Activated CD8-positive, alpha-beta memory T cell treated with anti-CD3 and anti-CD28 coated beads for 24 hours (primary cell): ENCODE results near the gene CILP.
"Not testable (repeated sequence)": the region's sequence is repeated elsewhere in the genome, so short reads cannot be mapped to it uniquely, and the experiment has no call there.

Experiments used
- DNase-seq: peaks from one replicate; pipeline ENCODE4 v3.0.0-alpha.2; 2020

The CILP gene

GRCh38 chr15:65189102-65189740 is 22.1 kb downstream of the CILP start:
- no peak for DNase-seq

- DNase-seq: not testable (repeated sequence)
Observed at GRCh38 chr15:65188472-65188871, 22.8 kb downstream of the CILP start.

DNA sequence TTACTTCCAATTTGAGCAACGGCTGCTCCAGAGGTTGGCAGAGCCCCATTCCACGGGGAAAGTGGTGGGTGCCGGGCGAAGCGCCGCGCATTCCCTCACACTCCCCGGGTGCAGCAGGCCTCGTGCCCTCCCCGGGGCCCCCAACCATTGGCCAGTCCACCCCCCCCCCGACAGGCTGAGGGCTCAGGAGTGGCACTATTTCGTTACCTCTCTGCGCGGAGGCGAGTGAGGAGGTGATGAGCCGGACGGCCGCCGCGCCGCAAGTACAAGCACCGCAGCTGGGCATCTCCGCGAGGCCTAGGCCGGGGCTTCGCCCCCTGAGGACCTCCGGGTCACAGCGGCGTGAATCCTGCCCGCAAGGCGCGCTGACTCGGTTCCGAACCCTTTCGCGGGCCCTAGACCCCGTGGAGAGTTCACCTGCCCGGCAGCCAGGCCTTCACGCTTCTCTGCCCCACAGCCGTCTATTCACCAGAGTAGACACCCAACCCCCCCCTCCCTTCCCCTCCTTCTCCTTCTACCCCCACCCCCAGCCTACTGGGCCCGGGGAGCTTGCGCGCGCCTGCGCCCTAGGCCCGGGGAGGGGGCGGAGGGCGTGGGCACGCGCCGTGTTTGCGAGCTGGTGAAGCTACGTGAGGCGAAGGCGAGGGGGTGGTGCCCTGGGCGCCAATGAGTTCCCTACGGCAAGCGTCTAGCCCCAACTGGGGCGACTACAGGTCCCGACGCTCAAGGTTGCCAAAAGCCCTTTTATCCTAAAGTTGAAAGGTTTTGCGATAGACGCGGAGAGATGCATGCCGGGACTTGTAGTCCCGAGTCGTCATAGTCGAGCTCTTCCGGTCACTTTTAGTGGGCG is 26.2 kb downstream of the CILP start, which contains the start of gene CLPX:
Gene CLPX (minus strand): TSS at position 475 of the 850 bp plus-strand sequence. CDS start 189 bp downstream, at position 286.
- peak; percentile 91 for DNase-seq

GRCh38 chr15:65184305-65184867 is 26.9 kb downstream of the CILP start:
- DNase-seq: peak; percentile 78

- no peak for DNase-seq
Observed at GRCh38 chr15:65183865-65184159, 27.5 kb downstream of the CILP start.

DNA sequence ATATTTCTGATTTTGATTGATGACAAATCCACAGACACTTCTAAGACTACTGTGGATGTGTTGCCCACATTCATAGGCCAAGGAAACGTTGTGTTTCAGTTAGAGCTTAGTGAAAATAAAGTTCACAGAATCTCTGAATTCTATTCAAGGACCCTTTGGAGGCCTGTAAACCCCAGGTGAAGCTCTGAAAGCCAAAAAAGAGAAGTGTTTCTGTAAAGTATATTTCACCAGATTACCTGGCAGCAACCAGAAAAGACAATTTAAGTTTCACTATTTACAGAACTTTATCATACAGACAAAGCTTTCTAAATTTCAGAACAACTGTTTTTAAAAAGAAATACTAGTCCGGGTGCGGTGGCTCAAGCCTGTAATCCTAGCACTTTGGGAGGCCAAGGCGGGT is 28.7 kb downstream of the CILP start:
- no peak for DNase-seq

GRCh38 chr15:65181582-65182353 is 29.5 kb downstream of the CILP start:
- not testable (repeated sequence) for DNase-seq

DNA sequence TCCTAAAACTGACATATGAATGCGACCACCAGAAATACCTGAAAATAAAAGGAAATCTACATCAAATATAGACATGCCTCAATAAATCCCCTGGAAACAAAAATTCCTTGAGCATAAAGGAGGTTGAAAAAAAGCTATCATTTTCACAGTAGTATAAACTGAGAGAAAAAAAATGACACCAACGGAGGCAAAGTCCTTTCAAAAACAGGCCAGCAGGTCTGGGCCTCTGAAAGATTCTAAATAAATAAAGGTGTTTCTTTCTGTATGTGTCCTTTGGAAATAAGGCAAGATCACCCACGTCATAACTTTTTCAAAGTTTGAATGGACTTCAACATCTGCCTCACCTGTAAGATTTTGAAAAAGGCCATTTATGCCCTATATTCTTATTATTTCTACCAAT is 31.1 kb downstream of the CILP start:
- no peak for DNase-seq

- no peak for DNase-seq
Observed at GRCh38 chr15:65177901-65178300, 33.4 kb downstream of the CILP start.

GRCh38 chr15:65176056-65176455 is 35.2 kb downstream of the CILP start:
- no peak for DNase-seq

GRCh38 chr15:65175511-65175910 is 35.8 kb downstream of the CILP start:
- DNase-seq: no peak

DNA sequence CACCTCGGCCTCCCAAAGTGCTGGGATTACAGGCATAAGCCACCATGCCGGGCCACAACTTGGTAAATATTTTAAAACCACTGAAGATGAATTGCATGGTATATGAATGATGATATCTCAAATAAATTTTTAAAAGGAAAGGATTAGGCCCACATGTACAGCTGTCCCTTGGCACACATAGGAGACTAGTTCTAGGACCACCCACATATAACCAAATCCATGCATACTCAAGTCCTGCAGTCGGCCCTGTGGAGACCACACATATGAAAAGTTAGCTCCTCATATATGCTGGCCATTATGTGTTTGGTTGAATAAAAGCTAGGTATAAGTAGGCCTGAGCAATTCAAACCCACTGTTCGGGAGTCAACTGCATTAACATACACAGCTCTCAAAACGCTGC is 36.8 kb downstream of the CILP start:
- no peak for DNase-seq

DNA sequence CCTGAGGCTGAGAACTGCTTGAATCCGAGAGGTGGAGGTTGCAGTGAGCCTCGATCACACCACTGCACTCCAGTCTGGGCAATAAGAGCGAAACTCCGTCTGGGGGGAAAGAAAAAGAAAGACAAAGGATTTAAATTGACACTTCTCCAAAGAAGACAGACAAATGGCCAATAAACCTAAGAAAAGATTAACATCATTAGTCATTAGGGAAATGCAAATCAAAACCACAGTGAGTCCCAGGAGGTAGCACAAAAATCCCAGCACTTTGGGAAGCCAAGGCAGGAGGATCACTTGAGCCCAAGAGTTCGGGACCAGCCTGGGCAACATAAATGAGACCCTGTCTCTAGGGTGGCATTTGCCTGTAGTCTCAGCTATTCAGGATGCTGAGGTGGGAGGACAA is 38.7 kb downstream of the CILP start:
- no peak for DNase-seq

DNA sequence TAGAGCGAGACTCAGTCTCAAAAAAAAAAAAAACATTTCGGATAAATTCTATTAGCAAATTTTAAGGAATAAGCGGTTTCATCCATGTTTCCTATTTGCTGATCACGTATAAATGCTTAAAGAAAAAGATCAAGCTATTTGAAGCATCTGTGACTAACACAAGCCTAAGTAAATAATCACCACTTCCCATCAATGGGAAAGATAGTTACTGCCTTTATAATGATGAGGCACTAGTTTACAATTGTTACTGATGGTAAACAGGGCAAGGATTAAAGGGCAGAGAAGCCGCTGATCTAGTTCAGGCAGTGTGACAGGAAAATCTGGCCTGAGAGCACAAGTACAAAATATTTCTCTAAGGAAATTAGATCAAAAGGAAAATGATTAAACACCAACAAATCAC is 39.8 kb downstream of the CILP start:
- DNase-seq: no peak

DNA sequence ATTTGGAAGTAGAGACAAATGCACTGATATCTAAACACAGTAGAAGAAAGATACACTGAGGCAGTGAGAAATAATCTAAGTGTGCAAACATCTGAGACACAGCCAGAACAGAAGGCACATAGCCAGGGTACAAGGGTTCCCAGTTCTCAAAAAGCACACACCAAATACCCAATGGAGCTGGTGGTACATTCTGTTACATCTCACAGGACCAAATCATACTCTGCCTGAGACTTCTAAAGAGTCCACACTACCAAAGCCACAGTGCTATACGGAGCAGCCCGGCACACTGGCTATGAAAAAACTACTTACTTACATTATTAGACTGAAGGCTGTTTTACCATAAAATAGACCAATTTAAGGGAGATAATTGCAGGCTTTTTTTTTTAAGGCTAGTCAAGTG is 45.4 kb downstream of the CILP start:
- DNase-seq: no peak

DNA sequence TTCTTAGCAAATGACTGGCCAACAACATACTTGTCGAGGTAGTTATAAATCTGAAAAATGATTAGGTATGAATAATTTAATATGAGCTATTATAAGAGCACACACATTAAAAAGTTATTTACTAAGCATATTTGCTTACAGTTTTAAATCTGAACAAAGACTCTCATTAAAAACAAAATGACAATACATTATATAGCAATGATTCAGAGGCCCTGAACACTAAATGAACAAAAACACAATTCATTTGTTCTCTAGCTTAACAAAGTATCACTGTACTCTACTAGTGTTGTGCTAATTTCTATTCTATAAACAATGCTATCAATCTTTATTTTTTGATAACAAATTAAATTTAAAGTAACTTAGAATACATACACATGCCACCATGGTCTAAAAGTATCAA is 47.1 kb downstream of the CILP start:
- DNase-seq: no peak

GRCh38 chr15:65163041-65163440 is 48.2 kb downstream of the CILP start:
- no peak for DNase-seq

DNA sequence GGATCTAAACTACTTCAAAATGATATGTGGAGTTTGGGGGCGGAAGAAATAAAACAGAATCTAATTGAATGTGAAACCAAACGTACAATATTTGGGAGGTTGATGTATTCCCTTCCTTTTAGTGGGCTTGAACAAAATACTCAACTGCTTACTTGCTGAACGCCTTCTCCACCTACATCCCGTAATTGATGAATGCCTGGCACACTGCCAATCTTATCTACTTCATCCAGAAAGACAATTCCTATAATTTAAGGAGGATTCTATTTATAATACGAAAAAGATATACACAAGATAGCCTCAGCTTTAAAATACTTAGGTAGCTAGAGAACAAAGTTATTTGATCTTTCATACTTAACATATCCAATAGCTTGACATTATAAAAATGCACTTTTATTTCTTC is 54.6 kb downstream of the CILP start:
- DNase-seq: no peak

DNA sequence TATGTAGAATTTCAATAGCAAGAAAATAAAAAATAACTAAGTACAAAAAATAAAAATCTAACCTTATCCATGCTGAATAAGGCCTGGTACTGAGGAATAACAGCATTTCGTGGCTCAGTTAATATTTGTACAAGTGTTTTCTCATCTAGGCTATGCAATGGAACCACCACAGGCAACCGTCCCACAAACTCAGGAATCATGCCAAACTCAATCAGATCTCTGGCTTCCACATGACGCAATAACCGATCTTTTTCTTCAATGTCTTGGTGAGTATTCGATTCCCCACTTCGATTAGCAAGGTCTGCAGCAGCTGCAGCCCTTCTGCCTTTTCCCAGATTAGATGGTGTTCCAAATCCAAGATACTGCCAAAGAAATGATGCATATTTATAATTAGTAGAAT is 56.6 kb downstream of the CILP start:
- no peak for DNase-seq

- no peak for DNase-seq
Observed at GRCh38 chr15:65147902-65148301, 63.4 kb downstream of the CILP start.

DNA sequence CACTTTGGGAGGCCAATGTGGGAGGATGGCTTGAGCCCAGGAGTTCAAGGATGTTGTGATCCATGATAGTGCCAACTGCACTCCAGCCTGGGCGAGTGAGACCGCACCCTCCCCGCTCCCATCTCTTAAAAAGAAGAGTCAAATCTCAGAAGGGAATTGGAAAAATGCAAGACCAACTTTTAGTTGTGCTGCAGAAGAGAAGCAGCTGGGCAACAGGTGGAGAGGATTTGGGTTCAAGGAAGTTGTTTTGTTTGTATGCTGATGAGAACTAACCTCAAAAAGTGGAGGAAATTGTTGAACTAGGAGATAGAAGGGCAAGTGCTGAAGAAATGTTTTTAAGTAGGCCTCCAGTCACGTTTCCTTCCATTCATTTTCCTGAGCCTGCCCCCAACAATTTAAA is 64.8 kb downstream of the CILP start:
- DNase-seq: no peak
